ENCODE measurements around the gene ADARB2.

DNA sequence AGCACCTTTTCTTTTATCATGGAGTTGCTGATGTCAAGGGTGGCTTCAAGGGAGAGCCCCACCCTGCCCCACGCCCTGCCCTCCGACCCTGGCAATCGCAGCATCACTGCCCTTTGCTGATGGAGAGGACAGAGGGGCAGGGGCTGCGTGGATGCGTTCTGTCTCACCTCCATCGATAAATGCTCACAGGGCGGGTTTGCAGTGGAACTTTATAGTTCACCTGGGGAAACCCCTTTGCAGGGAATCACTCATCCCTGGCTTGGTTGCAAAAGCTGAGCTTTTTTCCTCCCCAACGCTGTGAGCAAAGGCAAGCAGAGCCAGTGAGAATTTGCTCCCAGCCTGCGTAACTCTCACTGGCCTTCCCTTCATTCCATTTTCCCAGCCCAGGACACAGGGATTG, 504.3 kb downstream of the ADARB2 start:
- TF ChIP-seq, protein P1, sequence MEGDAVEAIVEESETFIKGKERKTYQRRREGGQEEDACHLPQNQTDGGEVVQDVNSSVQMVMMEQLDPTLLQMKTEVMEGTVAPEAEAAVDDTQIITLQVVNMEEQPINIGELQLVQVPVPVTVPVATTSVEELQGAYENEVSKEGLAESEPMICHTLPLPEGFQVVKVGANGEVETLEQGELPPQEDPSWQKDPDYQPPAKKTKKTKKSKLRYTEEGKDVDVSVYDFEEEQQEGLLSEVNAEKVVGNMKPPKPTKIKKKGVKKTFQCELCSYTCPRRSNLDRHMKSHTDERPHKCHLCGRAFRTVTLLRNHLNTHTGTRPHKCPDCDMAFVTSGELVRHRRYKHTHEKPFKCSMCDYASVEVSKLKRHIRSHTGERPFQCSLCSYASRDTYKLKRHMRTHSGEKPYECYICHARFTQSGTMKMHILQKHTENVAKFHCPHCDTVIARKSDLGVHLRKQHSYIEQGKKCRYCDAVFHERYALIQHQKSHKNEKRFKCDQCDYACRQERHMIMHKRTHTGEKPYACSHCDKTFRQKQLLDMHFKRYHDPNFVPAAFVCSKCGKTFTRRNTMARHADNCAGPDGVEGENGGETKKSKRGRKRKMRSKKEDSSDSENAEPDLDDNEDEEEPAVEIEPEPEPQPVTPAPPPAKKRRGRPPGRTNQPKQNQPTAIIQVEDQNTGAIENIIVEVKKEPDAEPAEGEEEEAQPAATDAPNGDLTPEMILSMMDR (tag by site-specific recombination; IDR thresholded peaks at IDR 0.05): no peak
- no peak for TF ChIP-seq HOXD13 (CRISPR knock-in tag; IDR thresholded peaks at IDR 0.05; ENCODE audit: borderline replicate concordance)
- TF ChIP-seq, protein P2, sequence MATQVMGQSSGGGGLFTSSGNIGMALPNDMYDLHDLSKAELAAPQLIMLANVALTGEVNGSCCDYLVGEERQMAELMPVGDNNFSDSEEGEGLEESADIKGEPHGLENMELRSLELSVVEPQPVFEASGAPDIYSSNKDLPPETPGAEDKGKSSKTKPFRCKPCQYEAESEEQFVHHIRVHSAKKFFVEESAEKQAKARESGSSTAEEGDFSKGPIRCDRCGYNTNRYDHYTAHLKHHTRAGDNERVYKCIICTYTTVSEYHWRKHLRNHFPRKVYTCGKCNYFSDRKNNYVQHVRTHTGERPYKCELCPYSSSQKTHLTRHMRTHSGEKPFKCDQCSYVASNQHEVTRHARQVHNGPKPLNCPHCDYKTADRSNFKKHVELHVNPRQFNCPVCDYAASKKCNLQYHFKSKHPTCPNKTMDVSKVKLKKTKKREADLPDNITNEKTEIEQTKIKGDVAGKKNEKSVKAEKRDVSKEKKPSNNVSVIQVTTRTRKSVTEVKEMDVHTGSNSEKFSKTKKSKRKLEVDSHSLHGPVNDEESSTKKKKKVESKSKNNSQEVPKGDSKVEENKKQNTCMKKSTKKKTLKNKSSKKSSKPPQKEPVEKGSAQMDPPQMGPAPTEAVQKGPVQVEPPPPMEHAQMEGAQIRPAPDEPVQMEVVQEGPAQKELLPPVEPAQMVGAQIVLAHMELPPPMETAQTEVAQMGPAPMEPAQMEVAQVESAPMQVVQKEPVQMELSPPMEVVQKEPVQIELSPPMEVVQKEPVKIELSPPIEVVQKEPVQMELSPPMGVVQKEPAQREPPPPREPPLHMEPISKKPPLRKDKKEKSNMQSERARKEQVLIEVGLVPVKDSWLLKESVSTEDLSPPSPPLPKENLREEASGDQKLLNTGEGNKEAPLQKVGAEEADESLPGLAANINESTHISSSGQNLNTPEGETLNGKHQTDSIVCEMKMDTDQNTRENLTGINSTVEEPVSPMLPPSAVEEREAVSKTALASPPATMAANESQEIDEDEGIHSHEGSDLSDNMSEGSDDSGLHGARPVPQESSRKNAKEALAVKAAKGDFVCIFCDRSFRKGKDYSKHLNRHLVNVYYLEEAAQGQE (tag by site-specific recombination; IDR thresholded peaks at IDR 0.05): no peak
- TF ChIP-seq REPIN1 (tag by site-specific recombination; IDR thresholded peaks at IDR 0.05; ENCODE audit: low read depth): no peak
- TF ChIP-seq ZBTB17 (tag by site-specific recombination; IDR thresholded peaks at IDR 0.05): no peak
- TF ChIP-seq ZNF202 (tag by site-specific recombination; IDR thresholded peaks at IDR 0.05; ENCODE audit: borderline replicate concordance): no peak
- no peak for TF ChIP-seq ZNF146 (tag by site-specific recombination; IDR thresholded peaks at IDR 0.05)
- no peak for TF ChIP-seq SCRT2 (tag by site-specific recombination; IDR thresholded peaks at IDR 0.05)
